Right cardiac atrium (tissue), 5 donors: ENCODE data around the gene HLA-DOA. TPM values are rescaled to one million over a fixed set of nuclear protein-coding genes. Genes with fewer than 3 reads are reported as not detected.
A peak's percentile ranks its signal among the peaks of the same experiment; 100 is the strongest.

Experiments used
- ATAC-seq, 2 donors: fragments of 200-7000 bp; cut with Tn5 transposase; one replicate each; pipeline versions ENCODE4 v1.8.0 to v1.9.1; 2020; ENCODE audit warnings: moderate library complexity in 2 of 2, mild to moderate bottlenecking in 1 of 2
- DNase-seq, 3 donors: peaks; one replicate each; pipeline ENCODE4 v3.0.0-alpha.2; 2020
- H3K27ac ChIP-seq: one replicate; pipeline ENCODE4 v1.5.1; 2013; ENCODE audit warnings: mild to moderate bottlenecking, low read length, control low read depth, moderate library complexity
- H3K27me3 ChIP-seq: one replicate; pipeline ENCODE4 v1.6.1; 2013; ENCODE audit not compliant: control insufficient read depth, insufficient read depth
- H3K4me1 ChIP-seq: one replicate; pipeline ENCODE4 v1.6.1; 2013; ENCODE audit warnings: low read length; ENCODE audit not compliant: control insufficient read depth, insufficient read depth
- H3K4me3 ChIP-seq: one replicate; pipeline ENCODE4 v1.5.1; 2013; ENCODE audit warnings: low read length, control low read depth
- H3K9me3 ChIP-seq: one replicate; pipeline ENCODE4 v1.6.1; 2013; ENCODE audit warnings: low read length; ENCODE audit not compliant: control insufficient read depth
- WGBS: extraction: QIAGEN DNeasy Blood & Tissue Kit; methylation state at CpG from one replicate; pipeline ENCODE4 v1.1.7; 2013; 5-methylcytosine and 5-hydroxymethylcytosine counted together
- intact Hi-C, 4 donors: fragments of 100-400 bp; cut with DNase I; formaldehyde crosslinking; loops; one replicate each; pipeline versions ENCODE4 v1.11.0 to v1.14.0; 2022 to 2023
- polyA plus RNA-seq: library from polyadenylated mRNA; stranded (reverse); fragments of 200-250 nt; gene quantifications from one replicate; pipeline ENCODE4 v1.2.3, GENCODE V29; 2013
- total RNA-seq, 4 donors: library from RNA; stranded (reverse); fragmentation: NEBNext Ultra II Directional; extraction: Animal tissue kit (Norgen Biotek cat#: 25700); gene quantifications; one replicate each; pipeline ENCODE4 v1.2.1, GENCODE V29; 2021
- donor health status: healthy with polysubstance abuse.
- donor health status: DM: no; HTN: yes; CAD: no.
- donor health status: DM: no; HTN: no; CAD: no.
- donor health status: DM: no; HTN: yes; CAD: no; lungs with severe emphysema.
- donor health status: DM: yes; HTN: yes; CAD: no.

Gene HLA-DOA
- total and polyA plus RNA-seq, 5 donors = 1.2 to 2.3 (median 1.6) TPM

GRCh38 chr6:32970413-32971241 lies 38.8 kb downstream of the HLA-DOA start:
- H3K4me3 ChIP-seq = peak overlapping the region; percentile 86
- DNase-seq = peak; percentile 94 to 97 (median 96)
- under 1% methylated on average over 43 of the region's 43 CpGs for WGBS
- no peaks in the 10 kb centered on the region for H3K27me3 ChIP-seq
- intact Hi-C loops = loop anchor here in 2 of 4 donors (10.0 kb wide), 2 partner anchors 996 to 1306 kb away; partner anchors contain the start of genes C6orf47 (in 1 of the 2), CSNK2B (in 1 of the 2), DXO (in 1 of the 2) and GPANK1 (in 1 of the 2)
- peak; percentile 63 to 64 for ATAC-seq
- no peaks in the 10 kb centered on the region for H3K4me1 ChIP-seq
- no peaks in the 10 kb centered on the region for H3K9me3 ChIP-seq
- H3K27ac ChIP-seq = peak overlapping the region; percentile 98

DNA sequence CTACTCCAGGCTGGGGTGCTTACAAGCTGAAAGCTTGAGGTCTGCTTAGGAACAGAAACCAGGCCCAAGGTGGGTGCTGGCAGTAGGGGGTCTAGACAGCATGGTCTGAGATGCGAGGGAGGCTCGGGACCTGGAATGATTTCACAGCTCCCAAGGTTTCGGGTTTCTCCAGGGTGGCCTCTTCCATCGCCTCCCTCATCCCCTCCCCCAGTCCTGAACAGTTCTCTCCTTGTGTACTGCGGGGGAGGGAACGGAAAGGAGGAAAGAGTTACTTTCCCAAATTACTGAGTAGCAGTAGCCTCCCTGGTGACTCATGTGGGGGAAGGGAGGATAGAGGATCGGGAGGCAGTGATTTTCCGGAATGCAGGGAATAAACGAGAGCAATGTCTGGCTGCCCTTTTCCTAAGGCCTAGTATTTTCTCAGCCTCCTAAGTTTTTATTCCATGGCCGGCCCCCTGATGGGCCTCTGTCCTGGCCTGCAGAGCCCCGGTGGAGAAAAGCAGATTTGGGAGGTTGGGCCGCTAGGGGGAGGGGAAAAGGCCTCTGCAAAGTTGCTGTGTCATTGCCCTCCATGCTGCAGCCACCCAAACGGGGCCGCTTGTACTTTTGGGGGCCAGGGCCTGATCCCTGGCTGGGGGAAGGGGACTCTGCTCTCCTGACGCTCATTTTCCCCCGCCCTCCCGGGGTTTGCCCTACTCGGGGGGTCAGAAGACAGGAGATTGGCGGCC lies 39.5 kb downstream of the HLA-DOA start:
- no peaks in the 10 kb centered on the region for H3K9me3 ChIP-seq
- peak overlapping the region; percentile 98 for H3K27ac ChIP-seq
- WGBS = under 1% methylated on average over 19 of the region's 19 CpGs
- intact Hi-C loops = loop anchor here in 2 of 4 donors (10.0 kb wide), 2 partner anchors 995 to 1305 kb away; partner anchors contain the start of genes C6orf47 (in 1 of the 2), CSNK2B (in 1 of the 2), DXO (in 1 of the 2) and GPANK1 (in 1 of the 2)
- H3K4me3 ChIP-seq = peak overlapping the region; percentile 86
- ATAC-seq (peak; percentile 5 to 32), DNase-seq (peak; percentile 77 to 91 (median 89))
- no peaks in the 10 kb centered on the region for H3K27me3 ChIP-seq
- no peaks in the 10 kb centered on the region for H3K4me1 ChIP-seq

- intact Hi-C loops = no loop called here
- WGBS = under 1% methylated on average over 40 of the region's 40 CpGs
- Histone ChIP-seq H3K27me3 (no peaks in the 10 kb centered on the region), H3K9me3 (no peaks in the 10 kb centered on the region), H3K4me1 (no peaks in the 10 kb centered on the region), H3K4me3 (peak overlapping the region; percentile 86), H3K27ac (peak overlapping the region; percentile 98)
- peak; percentile 80 to 91 (median 86) for DNase-seq
- ATAC-seq = peak; percentile 46 to 53
Measured at GRCh38 chr6:32968867-32969684, 40.3 kb downstream of the HLA-DOA start.

DNA sequence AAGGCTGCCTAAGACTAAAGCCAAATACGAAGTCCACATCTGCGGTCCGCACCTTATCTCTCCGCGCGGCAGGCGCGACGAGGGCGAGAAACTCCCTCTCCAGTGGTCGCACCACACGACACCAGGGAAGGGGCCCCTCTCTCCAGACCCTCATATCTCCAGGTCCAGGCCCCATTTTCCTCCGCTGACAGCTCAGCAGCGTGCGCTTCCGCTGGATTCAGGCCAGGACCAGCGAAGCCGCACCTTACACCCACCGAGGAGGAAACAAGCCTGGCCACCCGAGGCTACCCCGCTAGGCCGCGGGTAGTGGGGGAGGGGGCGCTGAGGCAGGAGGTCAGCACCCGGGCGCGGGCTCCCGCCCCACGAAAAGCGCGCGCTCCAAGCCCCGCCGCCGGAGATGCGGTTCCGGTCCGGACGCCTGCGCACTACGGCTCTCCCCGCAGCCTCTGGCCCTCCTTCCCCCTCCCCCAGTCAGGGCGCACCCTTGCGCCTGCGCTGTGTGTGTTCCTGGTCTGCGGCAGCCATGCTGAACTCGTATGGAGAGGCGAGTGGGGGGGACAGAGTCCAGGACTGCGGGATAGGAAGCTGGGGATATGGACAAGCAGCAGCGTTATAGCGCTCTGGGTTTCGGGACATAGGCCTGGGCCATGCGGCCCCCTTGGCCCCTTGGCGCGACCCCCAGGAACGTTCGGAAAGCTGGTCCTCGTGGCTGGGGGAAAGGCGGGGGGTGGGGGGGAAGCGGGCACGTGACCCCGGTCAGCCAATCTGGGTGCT lies 41.1 kb downstream of the HLA-DOA start, which contains the start of gene BRD2:
Gene BRD2 (plus strand): TSS at position 502 of the 774 bp plus-strand sequence. CDS start 4,305 bp downstream, outside the sequence.
- peak; percentile 97 to 99 (median 98) for DNase-seq
- Histone ChIP-seq H3K27ac (peak within 1 kb of the TSS; percentile 100), H3K4me3 (peak within 1 kb of the TSS; percentile 86), H3K9me3 (no peaks in the 10 kb centered on the region), H3K4me1 (no peaks in the 10 kb centered on the region), H3K27me3 (no peaks in the 10 kb centered on the region)
- peak; percentile 77 for ATAC-seq
- under 1% methylated on average over 62 of the region's 62 CpGs for WGBS
- intact Hi-C loops = no loop called here

DNA sequence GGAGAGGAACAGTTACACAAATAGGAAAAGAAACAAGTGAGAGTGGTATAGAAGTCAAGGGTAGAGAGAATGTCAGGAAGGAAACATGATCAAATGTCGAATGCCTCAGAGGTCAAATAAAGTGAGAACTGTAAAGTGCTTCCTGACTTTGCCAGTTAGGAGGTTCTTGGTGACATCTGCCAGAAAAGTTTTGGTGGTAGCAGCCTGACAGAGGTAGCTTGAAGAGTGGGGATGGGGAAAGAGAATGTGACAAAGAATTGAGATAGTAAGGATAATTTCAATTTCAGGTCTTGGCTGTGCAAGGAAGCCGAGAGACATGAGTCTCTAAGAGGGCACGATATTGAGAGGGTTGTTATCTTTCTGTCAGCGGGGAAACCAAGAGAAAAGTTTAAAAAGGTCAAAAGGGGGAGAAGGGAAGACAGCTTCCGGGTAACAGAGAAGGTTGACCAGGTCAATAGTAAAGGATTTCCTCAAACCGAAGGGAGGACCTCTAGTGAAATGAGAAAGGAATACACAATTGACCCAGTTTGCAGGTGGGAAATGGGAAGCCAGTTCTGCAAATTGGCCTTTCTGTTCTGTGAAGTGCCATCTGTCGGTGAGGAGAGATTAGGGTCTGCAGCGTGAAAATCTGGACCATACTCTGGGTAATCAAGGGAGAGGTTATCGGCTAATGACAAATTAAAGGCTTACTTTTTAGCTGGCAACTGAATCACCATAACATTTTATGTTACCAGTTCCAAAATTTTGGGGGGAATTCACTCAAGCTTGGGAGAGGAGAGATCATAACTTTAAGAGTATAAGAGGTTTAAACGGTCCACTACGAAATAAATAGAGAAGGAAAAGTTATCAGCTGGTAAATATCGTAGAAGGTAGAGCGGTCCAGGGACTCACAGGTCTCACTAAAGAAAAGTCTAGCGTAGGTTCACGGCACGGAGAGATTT lies 42.0 kb downstream of the HLA-DOA start:
- intact Hi-C loops = no loop called here
- ATAC-seq (no peak), DNase-seq (no peak)
- Histone ChIP-seq H3K4me1 (no peaks in the 10 kb centered on the region), H3K27ac (peak overlapping the region; percentile 100), H3K27me3 (no peaks in the 10 kb centered on the region), H3K4me3 (peak overlapping the region; percentile 86), H3K9me3 (no peaks in the 10 kb centered on the region)
- 3% methylated on average over 16 of the region's 16 CpGs for WGBS

DNA sequence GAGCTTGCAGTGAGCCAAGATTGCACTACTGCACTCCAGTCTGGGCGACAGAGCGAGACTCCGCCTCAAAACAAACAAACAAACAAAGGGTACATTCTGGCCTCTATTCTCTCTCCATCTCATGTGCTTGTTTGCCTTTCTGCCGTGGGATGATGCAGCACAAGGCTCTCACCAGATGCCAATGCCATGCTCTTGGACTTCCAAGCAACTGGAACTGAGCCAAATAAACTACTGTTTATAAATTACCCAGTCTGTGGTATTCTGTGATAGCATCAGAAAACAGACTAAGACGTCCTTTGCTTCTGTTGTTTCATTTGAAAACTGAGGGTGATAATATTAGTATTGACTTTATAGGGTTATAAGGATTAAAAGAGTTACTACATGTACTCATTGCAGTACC lies 44.6 kb downstream of the HLA-DOA start:
- H3K27ac ChIP-seq = no peak overlapping the region

GRCh38 chr6:32963866-32964265 lies 45.5 kb downstream of the HLA-DOA start:
- ATAC-seq = no peak
- no peak overlapping the region for H3K4me3 ChIP-seq
- no peaks in the 10 kb centered on the region for H3K27me3 ChIP-seq
- no peak for DNase-seq
- intact Hi-C loops = no loop called here
- H3K9me3 ChIP-seq = no peaks in the 10 kb centered on the region
- H3K4me1 ChIP-seq = no peaks in the 10 kb centered on the region
- H3K27ac ChIP-seq = no peak overlapping the region
- WGBS = 47% methylated on average over 1 of the region's 1 CpG

More for the DNA sequence above, 44.6 kb downstream of the HLA-DOA start:
- Histone ChIP-seq H3K9me3 (no peaks in the 10 kb centered on the region), H3K4me3 (no peak overlapping the region), H3K27me3 (no peaks in the 10 kb centered on the region), H3K4me1 (no peaks in the 10 kb centered on the region)
- 91% methylated on average over 5 of the region's 5 CpGs for WGBS
- no peak for DNase-seq
- ATAC-seq = no peak
- intact Hi-C loops = no loop called here

GRCh38 chr6:32962213-32962826 lies 47.1 kb downstream of the HLA-DOA start:
- no peak for ATAC-seq

DNA sequence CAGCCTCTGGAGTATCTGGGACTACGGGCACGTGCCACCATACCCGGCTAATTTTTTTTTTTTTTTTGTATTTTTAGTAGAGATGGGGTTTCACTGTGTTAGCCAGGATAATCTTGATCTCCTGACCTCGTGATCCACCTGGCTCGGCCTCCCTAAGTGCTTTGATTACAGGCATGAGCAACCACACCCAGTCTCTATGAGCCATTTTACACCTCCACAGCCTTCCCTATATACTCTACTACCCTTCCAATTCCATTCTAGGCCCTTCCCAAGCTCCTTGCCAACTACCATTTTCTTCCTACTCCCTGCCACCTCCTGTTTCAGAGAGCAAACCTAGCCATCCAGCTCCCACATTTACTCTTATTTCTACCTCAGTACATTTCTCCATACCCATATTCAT lies 48.8 kb downstream of the HLA-DOA start:
- DNase-seq (no peak), ATAC-seq (no peak)
- H3K27ac ChIP-seq = no peak overlapping the region
- H3K27me3 ChIP-seq = no peaks in the 10 kb centered on the region
- 96% methylated on average over 5 of the region's 5 CpGs for WGBS
- H3K9me3 ChIP-seq = no peaks in the 10 kb centered on the region
- no peak overlapping the region for H3K4me3 ChIP-seq
- intact Hi-C loops = no loop called here
- H3K4me1 ChIP-seq = no peaks in the 10 kb centered on the region

More at GRCh38 chr6:32962213-32962826, 47.1 kb downstream of the HLA-DOA start:
- no peaks in the 10 kb centered on the region for H3K27me3 ChIP-seq
- no peak for DNase-seq
- WGBS = 75% methylated on average over 1 of the region's 1 CpG
- no peaks in the 10 kb centered on the region for H3K4me1 ChIP-seq
- H3K27ac ChIP-seq = no peak overlapping the region
- H3K4me3 ChIP-seq = no peak overlapping the region
- intact Hi-C loops = no loop called here
- H3K9me3 ChIP-seq = no peaks in the 10 kb centered on the region
